NCI-H460 (cell line): ENCODE results near the gene FGFR4. TPM values are rescaled to one million over a fixed set of nuclear protein-coding genes. Genes with fewer than 3 reads are reported as not detected.

Source experiments
- DNase-seq: peaks from one replicate; pipeline ENCODE4 v3.0.0-alpha.2; 2016; ENCODE audit warnings: low read depth; ENCODE audit errors: extremely low read depth
- total RNA-seq: library from RNA; depleted of rRNA; stranded (reverse); fragments of >200 nt; shearing (Covaris generic); gene quantifications from 2 replicates; pipeline ENCODE4 v1.2.3, GENCODE V29; 2014

FGFR4 gene
- total RNA-seq, 1 experiment from 2014 or later: 2.4 TPM

- DNase-seq: no peak
These were observed 3.4 kb upstream of the FGFR4 start for GRCh38 chr5:177083357-177083756.

- no peak for DNase-seq
These were observed 2.5 kb upstream of the FGFR4 start for GRCh38 chr5:177084175-177084574.

- DNase-seq: no peak
These were observed 596 bp upstream of the FGFR4 start for GRCh38 chr5:177085985-177086653.

- no peak for DNase-seq
These were observed 787 bp downstream of the FGFR4 start for GRCh38 chr5:177087398-177088005.

GRCh38 chr5:177089127-177089526 lies 2.4 kb downstream of the FGFR4 start:
- no peak for DNase-seq

- DNase-seq: no peak
These were observed 3.3 kb downstream of the FGFR4 start for GRCh38 chr5:177089825-177090641.

- no peak for DNase-seq
These were observed 4.1 kb downstream of the FGFR4 start for GRCh38 chr5:177090813-177091212.

- DNase-seq: no peak
These were observed 4.5 kb downstream of the FGFR4 start for GRCh38 chr5:177091232-177091631.

GRCh38 chr5:177092178-177093081 lies 5.7 kb downstream of the FGFR4 start:
- no peak for DNase-seq

GRCh38 chr5:177093082-177093712 lies 6.5 kb downstream of the FGFR4 start:
- no peak for DNase-seq

- DNase-seq: no peak
These were observed 7.1 kb downstream of the FGFR4 start for GRCh38 chr5:177093803-177094202.

- no peak for DNase-seq
These were observed 7.7 kb downstream of the FGFR4 start for GRCh38 chr5:177094224-177095087.

- DNase-seq: no peak
These were observed 8.5 kb downstream of the FGFR4 start for GRCh38 chr5:177095088-177095669.

GRCh38 chr5:177096162-177097015 lies 9.7 kb downstream of the FGFR4 start:
- DNase-seq: no peak

- no peak for DNase-seq
These were observed 10.6 kb downstream of the FGFR4 start for GRCh38 chr5:177097016-177097985.

GRCh38 chr5:177098120-177098469 lies 11.4 kb downstream of the FGFR4 start:
- DNase-seq: no peak
